Transverse colon (tissue), 4 donors: ENCODE data around the gene DCDC2C. TPM values are rescaled to one million over a fixed set of nuclear protein-coding genes. Genes with fewer than 3 reads are reported as not detected.

Source experiments
- DNase-seq: peaks from one replicate; pipeline ENCODE4 v3.0.0-alpha.2; 2019
- H3K27ac ChIP-seq, 4 donors: fragments of 200-600 bp; sonication (generic); 2 replicates each; pipeline ENCODE4 v1.5.1; 2016 to 2018; ENCODE audit warnings: inconsistent platforms in 4 of 4
- H3K27me3 ChIP-seq: fragments of 200-600 bp; sonication (generic); 2 replicates; pipeline ENCODE4 v1.5.1; 2017; ENCODE audit warnings: inconsistent platforms
- H3K36me3 ChIP-seq, 4 donors: fragments of 200-600 bp; sonication (generic); 2 replicates each; pipeline ENCODE4 v1.5.1; 2017 to 2019; ENCODE audit warnings: inconsistent platforms in 4 of 4
- H3K4me1 ChIP-seq, 4 donors: fragments of 200-600 bp; sonication (generic); 2 replicates each; pipeline ENCODE4 v1.5.1; 2017 to 2020; ENCODE audit warnings: inconsistent platforms in 4 of 4
- H3K4me3 ChIP-seq, 4 donors: fragments of 200-600 bp; sonication (generic); 1 replicate in 1 of 4; 2 replicates in 3 of 4; pipeline versions ENCODE4 v1.5.1 to v1.6.1; 2017 to 2019; ENCODE audit warnings: inconsistent platforms in 4 of 4
- H3K9me3 ChIP-seq, 2 donors: fragments of 200-600 bp; sonication (generic); 2 replicates each; pipeline ENCODE4 v1.5.1; 2017 to 2019; ENCODE audit warnings: inconsistent platforms in 2 of 2
- CTCF ChIP-seq, 5 experiments: fragments of 200-600 bp in 3 of 5; fragments of 450-650 bp in 2 of 5; sonication (generic) in 3 of 5; IDR thresholded peaks; 1 replicate in 2 of 5; 2 replicates in 3 of 5; pipeline ENCODE4 v1.5.1; 2016 to 2017; ENCODE audit warnings: antibody characterized with exemption in 5 of 5, inconsistent platforms in 3 of 5, mild to moderate bottlenecking in 2 of 5, moderate library complexity in 1 of 5
- EP300 ChIP-seq: sonication (generic); formaldehyde crosslinking; IDR thresholded peaks from one replicate; pipeline ENCODE4 v1.6.1; 2017; ENCODE audit warnings: antibody characterized with exemption, low read depth
- POLR2A ChIP-seq: fragments of 450-650 bp; IDR thresholded peaks from one replicate; pipeline ENCODE4 v1.6.1; 2016; ENCODE audit warnings: antibody characterized with exemption, mild to moderate bottlenecking, moderate library complexity
- POLR2AphosphoS5 ChIP-seq, 3 donors: sonication (generic); formaldehyde crosslinking; IDR thresholded peaks; one replicate each; pipeline ENCODE4 v1.6.1; 2016; ENCODE audit warnings: antibody characterized with exemption in 3 of 3
- WGBS, 2 donors: methylation state at CpG; one replicate each; pipeline ENCODE4 v1.1.5; 2018; ENCODE audit warnings: low coverage in 1 of 2; 5-methylcytosine and 5-hydroxymethylcytosine counted together
- in situ Hi-C, 4 donors: fragments of 200-750 bp; cut with MboI; loops; one replicate each; pipeline versions ENCODE4 v1.15.0 to v1.15.1; 2017; ENCODE audit warnings: low sequenced_read_pairs in 3 of 4, low pct_ligation_motif_present in 1 of 4, low pct_unique_long_range_greater_than_20kb in 1 of 4
- intact Hi-C: fragments of 100-400 bp; cut with DNase I; formaldehyde crosslinking; loops from one replicate; pipeline ENCODE4 v1.15.1; 2023; ENCODE audit warnings: low total_unique reads
- total RNA-seq, 4 donors: library from RNA; depleted of rRNA; stranded (reverse); fragments of >200 nt; gene quantifications; one replicate each; pipeline ENCODE4 v1.1.0, GENCODE V29; 2016

DCDC2C gene
- total RNA-seq, 4 donors from 2014 or later, result not detected

- no peaks in the 10 kb centered on the region for H3K4me1 ChIP-seq
- TF ChIP-seq EP300 (no peak), POLR2AphosphoS5 (IDR thresholded peaks at IDR 0.05) (no peak), CTCF (IDR thresholded peaks at IDR 0.05) (no peak), POLR2A (no peak)
- 75 to 81% methylated on average over 3 to 4 of the region's 4 CpGs for WGBS, 2 donors
- no peaks in the 10 kb centered on the region for H3K36me3 ChIP-seq
- peaks cover 0 to 8% of the 10 kb centered on the region in 2 donors for H3K9me3 ChIP-seq
- no peak overlapping the region for H3K27ac ChIP-seq
- no peaks in the 10 kb centered on the region for H3K27me3 ChIP-seq
- H3K4me3 ChIP-seq, result no peak overlapping the region
- DNase-seq, result no peak
- in situ Hi-C loops (no loop called here), intact Hi-C loops (no loop called here)
These were observed 154.2 kb downstream of the DCDC2C start for GRCh38 chr2:3857576-3857975.

DNA sequence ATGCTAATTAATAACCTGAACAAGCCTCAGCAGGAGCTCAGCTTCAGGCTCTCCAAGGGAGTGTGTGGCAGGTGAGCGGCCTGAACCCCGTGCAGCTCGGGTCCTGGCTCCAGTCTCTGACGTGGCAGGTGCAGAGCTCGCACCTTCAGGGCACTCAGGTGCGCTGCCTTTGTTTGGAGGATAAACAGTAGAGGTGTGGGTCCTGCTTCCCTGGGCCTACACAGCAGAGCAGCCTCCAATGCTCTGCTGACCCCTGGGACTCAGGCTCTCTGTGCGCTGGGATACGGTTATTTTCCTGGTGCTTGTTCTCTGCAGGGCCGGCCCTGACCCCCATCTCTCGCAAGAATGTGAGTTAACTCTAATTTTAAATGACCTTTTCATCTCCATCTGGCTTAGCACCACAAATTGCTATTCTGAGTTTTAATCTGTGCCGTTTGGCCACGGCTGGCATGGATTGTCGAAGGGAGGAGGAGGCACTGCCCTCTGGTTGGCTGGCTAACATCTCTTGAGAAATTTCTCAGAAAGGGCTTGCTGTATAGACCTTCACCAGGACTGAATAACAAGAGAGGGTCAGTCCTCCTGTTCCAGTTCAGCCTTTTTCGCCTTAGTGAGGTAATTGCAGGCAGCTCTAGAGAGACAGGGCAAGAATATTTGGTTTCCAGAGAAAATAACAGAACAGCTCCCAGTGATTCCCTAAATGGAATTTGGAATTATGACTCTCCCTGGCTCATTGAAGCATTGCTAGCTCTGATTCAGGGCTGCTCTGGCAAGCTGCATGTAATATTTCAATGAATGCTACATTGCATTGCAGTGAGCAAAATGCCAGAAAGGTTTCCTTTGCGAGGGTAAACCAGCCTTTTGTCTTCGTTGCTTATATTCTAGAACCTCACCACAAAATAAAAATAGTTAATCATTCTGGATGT is 161.8 kb downstream of the DCDC2C start:
- Histone ChIP-seq H3K27me3 (no peaks in the 10 kb centered on the region), H3K27ac (no peak overlapping the region), H3K4me1 (no peaks in the 10 kb centered on the region), H3K4me3 (no peak overlapping the region), H3K36me3 (no peaks in the 10 kb centered on the region), H3K9me3 (no peaks in the 10 kb centered on the region)
- in situ Hi-C loops (no loop called here), intact Hi-C loops (no loop called here)
- TF ChIP-seq POLR2AphosphoS5 (IDR thresholded peaks at IDR 0.05), result no peak
- TF ChIP-seq POLR2A, result no peak
- no peak for TF ChIP-seq CTCF (IDR thresholded peaks at IDR 0.05)
- TF ChIP-seq EP300, result no peak
- 60 to 77% methylated on average over 6 to 15 of the region's 16 CpGs for WGBS, 2 donors
- DNase-seq, result no peak

- no peak for TF ChIP-seq POLR2AphosphoS5 (IDR thresholded peaks at IDR 0.05)
- TF ChIP-seq EP300, result no peak
- no peak for TF ChIP-seq POLR2A
- TF ChIP-seq CTCF (IDR thresholded peaks at IDR 0.05), result no peak
- Histone ChIP-seq H3K4me3 (no peak overlapping the region), H3K9me3 (no peaks in the 10 kb centered on the region), H3K36me3 (no peaks in the 10 kb centered on the region), H3K27me3 (no peaks in the 10 kb centered on the region), H3K27ac (no peak overlapping the region), H3K4me1 (no peaks in the 10 kb centered on the region)
- DNase-seq, result no peak
- in situ Hi-C loops, result no loop called here
- intact Hi-C loops, result no loop called here
- WGBS, 2 donors, result 64 to 70% methylated on average over 2 to 5 of the region's 5 CpGs
These were observed 164.1 kb downstream of the DCDC2C start for GRCh38 chr2:3867469-3867868.

DNA sequence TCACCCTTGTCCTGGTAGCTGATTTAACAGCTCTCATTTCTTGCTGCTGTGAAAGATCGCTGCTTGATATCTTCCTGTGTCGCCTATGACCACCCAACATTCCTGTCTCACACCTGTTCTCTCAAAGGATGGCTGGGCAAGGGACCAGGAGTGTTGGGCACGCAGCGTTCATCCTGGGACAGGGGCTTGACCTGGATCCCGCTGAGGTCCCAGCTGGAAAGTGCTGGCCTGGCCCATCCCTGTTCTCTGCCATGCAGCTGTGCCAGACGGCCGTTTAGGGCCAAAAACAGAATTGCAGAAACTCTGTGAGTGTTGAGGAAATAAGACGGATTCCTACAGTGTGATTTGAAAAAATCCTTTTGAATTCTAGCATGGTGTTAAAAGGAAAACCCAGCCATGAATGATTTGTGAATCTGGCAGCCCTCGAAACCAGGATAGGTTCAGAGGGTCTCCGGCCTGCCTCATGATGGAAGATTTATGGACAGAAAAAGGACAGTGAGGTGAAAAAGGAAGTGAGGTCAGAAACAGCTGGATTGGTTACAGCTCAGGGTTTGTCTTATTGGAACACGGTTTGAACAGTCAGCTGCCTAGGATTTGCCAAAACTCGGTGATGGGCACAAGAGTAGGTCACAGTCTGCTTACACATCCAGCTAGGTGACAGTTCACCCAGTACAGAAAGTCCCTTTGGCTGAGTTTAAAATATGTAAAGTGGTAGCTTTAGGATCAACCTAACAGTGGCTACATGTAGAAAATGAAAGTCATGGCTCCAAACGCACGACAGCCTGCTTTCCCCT is 164.8 kb downstream of the DCDC2C start:
- Histone ChIP-seq H3K27me3 (no peaks in the 10 kb centered on the region), H3K4me3 (no peak overlapping the region), H3K36me3 (no peaks in the 10 kb centered on the region), H3K4me1 (no peaks in the 10 kb centered on the region), H3K9me3 (no peaks in the 10 kb centered on the region), H3K27ac (no peak overlapping the region)
- in situ Hi-C loops (no loop called here), intact Hi-C loops (no loop called here)
- no peak for DNase-seq
- no peak for TF ChIP-seq EP300
- TF ChIP-seq POLR2AphosphoS5 (IDR thresholded peaks at IDR 0.05), result no peak
- no peak for TF ChIP-seq POLR2A
- TF ChIP-seq CTCF (IDR thresholded peaks at IDR 0.05), result no peak
- 67 to 74% methylated on average over 9 to 14 of the region's 14 CpGs for WGBS, 2 donors
